ENCODE measurements around the gene AUTS2. TPM values are rescaled to one million over a fixed set of nuclear protein-coding genes. Genes with fewer than 3 reads are reported as not detected.

Gene AUTS2
- total RNA-seq, 1 experiment from 2014 or later: 256 TPM

GRCh38 chr7:70072220-70072619 lies 473.9 kb downstream of the AUTS2 start:
- TF ChIP-seq CTCF (conservative IDR thresholded peaks at IDR 0.05): no peak
- Histone ChIP-seq H2BK5ac (ENCODE audit: insufficient read length, low read length) (no peak overlapping the region), H3K56ac (ENCODE audit: insufficient read length, low read depth, low read length) (no peak overlapping the region), H3K14ac (ENCODE audit: insufficient read depth, low read length) (no peak overlapping the region), H2AFZ (ENCODE audit: low read length) (no peak overlapping the region), H3K23ac (ENCODE audit: insufficient read length, low read depth, low read length) (no peak overlapping the region), H4K20me1 (ENCODE audit: control insufficient read depth, insufficient read depth, insufficient read length) (no peaks in the 10 kb centered on the region), H2BK120ac (ENCODE audit: low read depth, low read length, poor library complexity, severe bottlenecking) (no peak overlapping the region), H3K79me2 (ENCODE audit: insufficient read depth, low read length) (no peaks in the 10 kb centered on the region), H2BK15ac (ENCODE audit: low read depth, low read length) (no peak overlapping the region), H4K5ac (ENCODE audit: insufficient read length, low read depth, low read length) (no peak overlapping the region), H3K27ac (ENCODE audit: insufficient read length, low read depth, low read length) (no peak overlapping the region), H4K91ac (ENCODE audit: insufficient read length, low read depth, low read length) (no peak overlapping the region), H2AK5ac (ENCODE audit: insufficient read length, low read length) (no peak overlapping the region), H3K9ac (ENCODE audit: extremely low read depth, insufficient read length, low read length) (no peak overlapping the region), H3K9me3 (ENCODE audit: control insufficient read depth, low read depth, low read length) (no peaks in the 10 kb centered on the region), H3K4ac (ENCODE audit: low read depth, low read length) (no peak overlapping the region), H4K8ac (replicated peaks; ENCODE audit: insufficient read length, low read depth, low read length) (no peak overlapping the region), H3K4me1 (ENCODE audit: insufficient read depth, low read length) (no peaks in the 10 kb centered on the region), H3T11ph (ENCODE audit: low read length) (no peak overlapping the region), H3K18ac (ENCODE audit: insufficient read length, low read depth, low read length) (no peak overlapping the region), H3K27me3 (ENCODE audit: insufficient read depth, low read length) (no peaks in the 10 kb centered on the region), H2BK12ac (ENCODE audit: insufficient read length, low read depth, low read length) (no peak overlapping the region), H3K23me2 (ENCODE audit: insufficient read length, low read depth, low read length, poor library complexity, severe bottlenecking) (no peaks in the 10 kb centered on the region), H3K4me2 (ENCODE audit: insufficient read depth, insufficient read length, low read length) (no peak overlapping the region), H3K79me1 (ENCODE audit: insufficient read depth, low read depth, low read length, poor library complexity, severe bottlenecking) (no peaks in the 10 kb centered on the region), H2BK20ac (ENCODE audit: low read depth, low read length, poor library complexity, severe bottlenecking) (no peak overlapping the region)
- Mint-ChIP-seq H3K27me3 (ENCODE audit: low read depth) (no peaks in the 10 kb centered on the region), H3K27ac (no peak overlapping the region), H3K36me3 (ENCODE audit: insufficient read depth in 1 of 3, low read depth in 3 of 3) (no peaks in the 10 kb centered on the region), H3K4me1 (no peaks in the 10 kb centered on the region), H3K9me3 (no peaks in the 10 kb centered on the region), H3K4me3 (no peak overlapping the region)
- no peak for DNase-seq
- no CpG with 5 or more reads among the region's 2 CpGs for WGBS (ENCODE audit: extremely low coverage, insufficient read length, low lambda C conversion rate)

Measured in H9 (cell line).